HCT116 (cell line): Measurements from ENCODE around the gene CIC.

ENCODE experiments used
- CTCF ChIP-seq, 3 experiments: fragments of 200-600 bp in 1 of 3; sonication (generic) in 1 of 3; IDR thresholded peaks in 2 of 3; conservative IDR thresholded peaks in 1 of 3; 2 replicates each; pipeline ENCODE4 v1.5.1; 2012 to 2017; ENCODE audit warnings: low read depth in 2 of 3, low read length in 2 of 3, antibody characterized with exemption in 1 of 3, borderline replicate concordance in 1 of 3, control low read depth in 1 of 3, mild to moderate bottlenecking in 1 of 3, mixed read lengths in 1 of 3, mixed run types in 1 of 3, moderate library complexity in 1 of 3; ENCODE audit not compliant: insufficient read depth in 1 of 3
- EZH2 ChIP-seq: fragments of 200-600 bp; sonication (generic); IDR thresholded peaks from 2 replicates; pipeline ENCODE4 v1.6.1; 2017; ENCODE audit warnings: antibody characterized with exemption, mixed run types
- POLR2A ChIP-seq: IDR thresholded peaks from 2 replicates; pipeline ENCODE4 v1.7.0; 2011; ENCODE audit warnings: borderline replicate concordance; ENCODE audit not compliant: insufficient read depth, insufficient read length; ENCODE audit errors: extremely low read depth

- TF ChIP-seq CTCF (IDR thresholded peaks at IDR 0.05 in 2 of 3, conservative IDR thresholded peaks at IDR 0.05 in 1 of 3; ENCODE audit: borderline replicate concordance in 1 of 3, insufficient read depth in 1 of 3, low read depth in 2 of 3, low read length in 2 of 3) (no peak), POLR2A (no peak), EZH2 (no peak)
Observed at GRCh38 chr19:42226886-42227285, 42.2 kb upstream of the CIC start.
